HCT116 (cell line): ENCODE data around the gene PTPDC1. TPM values are rescaled to one million over a fixed set of nuclear protein-coding genes. Genes with fewer than 3 reads are reported as not detected.

Experiments
- ATAC-seq: fragments of 200-7000 bp; cut with Tn5 transposase; 2 replicates; pipeline ENCODE4 v1.9.1; 2020; ENCODE audit warnings: mild to moderate bottlenecking, moderate library complexity
- BruUV-seq: library from RNA; stranded (reverse); fragments of 400-500 nt; replicated peaks from 2 replicates; lab custom pipeline; 2021; lab: Mats Ljungman, UMichigan
- CTCF ChIA-PET: fragments of 300-600 bp; sonication (Branson Sonifier 250); formaldehyde crosslinking; loops from one replicate; lab custom pipeline; 2021; ENCODE audit warnings: antibody characterized with exemption; lab: Charles Lee
- POLR2A ChIA-PET: fragments of 300-600, 350-600 bp; sonication (Branson Sonifier 250); formaldehyde crosslinking; loops from one replicate; lab custom pipeline; 2021; ENCODE audit warnings: antibody characterized with exemption; lab: Charles Lee
- RAD21 ChIA-PET, 2 experiments: fragments of 300-600 bp; sonication (Branson Sonifier 250); formaldehyde crosslinking; loops; one replicate each; lab custom pipeline; 2023; ENCODE audit warnings: low total read pairs in 2 of 2; ENCODE audit not compliant: uncharacterized antibody in 2 of 2, unreplicated experiment in 2 of 2, low non-redundant PET in 1 of 2; lab: Charles Lee
- DNase-seq: peaks from one replicate; pipeline ENCODE4 v3.0.0-alpha.2; 2010; ENCODE audit warnings: low read depth, low spot score
- H2AFZ ChIP-seq: fragments of 200-600 bp; shearing (Covaris generic), sonication (generic); 2 replicates; pipeline ENCODE4 v1.6.1; 2017; ENCODE audit warnings: low read depth, mixed run types, mixed read lengths, antibody characterized with exemption, low read length; ENCODE audit not compliant: poor library complexity, severe bottlenecking
- H3K27ac ChIP-seq: 2 replicates; pipeline ENCODE4 v1.5.1; 2012; ENCODE audit warnings: low read depth, low read length
- H3K27me3 ChIP-seq: fragments of 200-600 bp; sonication (generic); 2 replicates; pipeline ENCODE4 v1.6.1; 2016; ENCODE audit warnings: mixed run types, low read length, mixed read lengths; ENCODE audit not compliant: insufficient read depth
- H3K36me3 ChIP-seq, 2 experiments: fragments of 200-500 bp in 1 of 2; fragments of 200-600 bp in 1 of 2; sonication (Bioruptor generic) in 1 of 2; sonication (generic) in 1 of 2; 2 replicates each; pipeline versions ENCODE4 v1.5.1 to v1.6.1; 2014 to 2016; ENCODE audit warnings: low read length in 2 of 2, inconsistent platforms in 1 of 2, mixed read lengths in 1 of 2, mixed run types in 1 of 2; ENCODE audit not compliant: insufficient read depth in 2 of 2, control insufficient read depth in 1 of 2
- H3K4me1 ChIP-seq, 2 experiments: fragments of 200-600 bp in 1 of 2; sonication (generic) in 1 of 2; 2 replicates each; pipeline versions ENCODE4 v1.5.1 to v1.6.1; 2012 to 2017; ENCODE audit warnings: low read length in 2 of 2, inconsistent platforms in 1 of 2, mild to moderate bottlenecking in 1 of 2, mixed read lengths in 1 of 2, mixed run types in 1 of 2, moderate library complexity in 1 of 2; ENCODE audit not compliant: insufficient read depth in 2 of 2, control insufficient read depth in 1 of 2
- H3K4me2 ChIP-seq: fragments of 200-600 bp; sonication (generic); 2 replicates; pipeline ENCODE4 v1.6.1; 2017; ENCODE audit warnings: mixed run types, low read length, mixed read lengths
- H3K4me3 ChIP-seq, 2 experiments: fragments of 200-600 bp in 1 of 2; sonication (generic) in 1 of 2; replicated peaks in 1 of 2; 2 replicates each; pipeline ENCODE4 v1.5.1; 2011 to 2016; ENCODE audit warnings: low read length in 2 of 2, control low read depth in 1 of 2, low read depth in 1 of 2, mild to moderate bottlenecking in 1 of 2, mixed read lengths in 1 of 2, mixed run types in 1 of 2
- H3K79me2 ChIP-seq: fragments of 200-600 bp; sonication (generic); 2 replicates; pipeline ENCODE4 v1.6.1; 2017; ENCODE audit warnings: mild to moderate bottlenecking, mixed run types, low read length, moderate library complexity, mixed read lengths; ENCODE audit not compliant: insufficient read depth
- H3K9ac ChIP-seq: fragments of 200-600 bp; sonication (generic); 2 replicates; pipeline ENCODE4 v1.6.1; 2016; ENCODE audit warnings: low read length, mixed read lengths
- H3K9me2 ChIP-seq: fragments of 200-600 bp; sonication (generic), shearing (Covaris generic); 2 replicates; pipeline ENCODE4 v1.6.1; 2017; ENCODE audit warnings: mixed run types, mild to moderate bottlenecking, moderate library complexity; ENCODE audit not compliant: insufficient read depth
- H3K9me3 ChIP-seq, 2 experiments: fragments of 200-500 bp in 1 of 2; fragments of 200-600 bp in 1 of 2; sonication (Bioruptor generic) in 1 of 2; sonication (generic) in 1 of 2; 2 replicates each; pipeline ENCODE4 v1.6.1; 2014 to 2017; ENCODE audit warnings: low read length in 2 of 2, mixed read lengths in 2 of 2, inconsistent platforms in 1 of 2, low read depth in 1 of 2, mild to moderate bottlenecking in 1 of 2, mixed run types in 1 of 2, moderate library complexity in 1 of 2; ENCODE audit not compliant: control insufficient read depth in 1 of 2, insufficient read depth in 1 of 2
- H4K20me1 ChIP-seq: fragments of 200-600 bp; sonication (generic), shearing (Covaris generic); 2 replicates; pipeline ENCODE4 v1.6.1; 2017; ENCODE audit warnings: mixed run types, mild to moderate bottlenecking, moderate library complexity; ENCODE audit not compliant: insufficient read depth
- FOSL1 ChIP-seq: IDR thresholded peaks from 2 replicates; pipeline ENCODE4 v1.6.1; 2012; ENCODE audit warnings: low read depth
- JUND ChIP-seq: IDR thresholded peaks from 2 replicates; pipeline ENCODE4 v1.6.1; 2012
- SIN3A ChIP-seq: IDR thresholded peaks from 2 replicates; pipeline ENCODE4 v1.6.1; 2012; ENCODE audit warnings: low read depth
- intact Hi-C: fragments of 100-400 bp; cut with micrococcal nuclease; formaldehyde crosslinking; loops from 2 replicates; pipeline ENCODE4 v1.10.0; 2022
- total RNA-seq: library from RNA; stranded (reverse); gene quantifications from one replicate; pipeline ENCODE4 v1.2.1, GENCODE V29; 2021; ENCODE audit not compliant: unreplicated experiment
- TF ChIP-seq, protein P1 (sequence below): IDR thresholded peaks from 2 replicates; pipeline ENCODE4 v1.6.1; 2012

Gene PTPDC1
- total RNA-seq, 1 experiment from 2014 or later: 12.7 TPM

DNA sequence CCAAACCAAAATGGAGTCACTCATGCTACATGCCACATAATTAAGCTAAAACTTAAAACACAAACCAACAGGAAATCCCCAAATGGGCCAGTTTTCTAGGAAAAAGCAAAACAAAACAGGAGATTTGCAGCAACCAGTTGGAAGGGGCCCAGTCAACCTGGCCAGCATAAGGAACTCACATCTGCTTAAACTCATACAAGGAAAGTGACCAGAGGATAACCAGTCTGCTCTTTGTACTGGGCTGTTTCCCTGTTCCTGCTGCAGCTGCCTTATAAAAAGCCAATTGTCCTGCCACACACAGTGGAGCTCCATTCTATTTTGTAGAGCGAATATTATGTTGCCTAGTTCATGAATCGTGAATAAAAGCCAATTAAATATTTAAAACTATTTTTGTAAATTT, 29.5 kb upstream of the PTPDC1 start:
- H3K4me2 ChIP-seq: no peak overlapping the region
- TF ChIP-seq JUND: no peak
- no peaks in the 10 kb centered on the region for H3K27me3 ChIP-seq
- H3K79me2 ChIP-seq: no peaks in the 10 kb centered on the region; the same call in 1 of the 2 replicates
- no peak overlapping the region for H2AFZ ChIP-seq
- DNase-seq: no peak
- H3K27ac ChIP-seq: no peak overlapping the region
- no peaks in the 10 kb centered on the region for H3K9me2 ChIP-seq
- no TSS peak for BruUV-seq
- POLR2A ChIA-PET: no interaction called here
- H3K36me3 ChIP-seq: no peaks in the 10 kb centered on the region
- intact Hi-C loops: no loop called here
- peaks cover 0 to 10% of the 10 kb centered on the region in 2 experiments; a peak in 2 of 4 replicates for H3K4me1 ChIP-seq
- no peaks in the 10 kb centered on the region for H4K20me1 ChIP-seq
- ATAC-seq: no peak
- no peak overlapping the region for H3K4me3 ChIP-seq
- H3K9me3 ChIP-seq: no peaks in the 10 kb centered on the region
- H3K9ac ChIP-seq: no peak overlapping the region
- RAD21 ChIA-PET: no interaction called here
- CTCF ChIA-PET: interaction anchor here (1.0 kb wide), 1 partner anchor 41 kb away, joined by 3 read pairs; no protein-coding TSS in a partner anchor

DNA sequence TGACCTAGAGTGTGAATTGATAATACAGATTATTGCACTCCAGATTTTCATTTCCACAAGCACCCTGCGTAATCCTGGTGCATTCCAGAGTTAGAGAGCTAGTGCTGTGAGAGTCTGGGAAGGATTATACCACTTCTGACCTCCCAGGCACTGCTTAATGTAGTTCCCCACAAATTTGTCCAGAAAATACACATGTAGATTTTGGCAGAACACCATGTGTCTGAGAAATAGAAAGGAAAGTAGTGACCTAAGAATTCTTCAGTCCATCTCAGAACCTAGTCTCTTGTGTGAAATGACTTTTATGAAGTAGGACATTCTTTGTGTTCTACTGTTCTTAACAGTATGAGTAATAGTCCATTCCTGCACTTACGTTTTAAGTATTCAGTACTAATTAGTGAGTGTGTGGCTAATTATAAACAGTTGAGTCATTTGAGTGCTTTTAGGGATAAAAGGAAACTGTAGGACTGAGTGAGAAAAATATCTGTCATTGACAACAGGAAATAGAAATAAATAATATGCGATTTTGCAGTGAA, 27.8 kb upstream of the PTPDC1 start:
- no TSS peak for BruUV-seq
- ATAC-seq (no peak), DNase-seq (no peak)
- H3K27ac ChIP-seq: no peak overlapping the region
- no peaks in the 10 kb centered on the region for H3K9me3 ChIP-seq
- TF ChIP-seq, protein P1, sequence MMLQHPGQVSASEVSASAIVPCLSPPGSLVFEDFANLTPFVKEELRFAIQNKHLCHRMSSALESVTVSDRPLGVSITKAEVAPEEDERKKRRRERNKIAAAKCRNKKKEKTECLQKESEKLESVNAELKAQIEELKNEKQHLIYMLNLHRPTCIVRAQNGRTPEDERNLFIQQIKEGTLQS: no peak
- TF ChIP-seq SIN3A: no peak
- TF ChIP-seq FOSL1: 0 out of 2 replicates have a peak, but pooled peaks have one; percentile 24
- no peak overlapping the region for H3K9ac ChIP-seq
- no peaks in the 10 kb centered on the region for H3K9me2 ChIP-seq
- no peak overlapping the region for H2AFZ ChIP-seq
- no peaks in the 10 kb centered on the region for H3K27me3 ChIP-seq
- ChIA-PET RAD21 (no interaction called here), POLR2A (no interaction called here), CTCF (no interaction called here)
- no peaks in the 10 kb centered on the region for H3K36me3 ChIP-seq
- H3K79me2 ChIP-seq: no peaks in the 10 kb centered on the region; the same call in 1 of the 2 replicates
- intact Hi-C loops: no loop called here
- no peaks in the 10 kb centered on the region for H4K20me1 ChIP-seq
- peaks cover 0 to 10% of the 10 kb centered on the region in 2 experiments; a peak in 2 of 4 replicates for H3K4me1 ChIP-seq
- no peak overlapping the region for H3K4me3 ChIP-seq
- H3K4me2 ChIP-seq: peak overlapping the region; percentile 31
